K562 (cell line): ENCODE data around the gene DPCD. TPM values are rescaled to one million over a fixed set of nuclear protein-coding genes. Genes with fewer than 3 reads are reported as not detected.
A peak's percentile ranks its signal among the peaks of the same experiment; 100 is the strongest.

Experiments used
- ATF7 ChIP-seq: fragments of 450-650 bp; IDR thresholded peaks from 2 replicates; pipeline ENCODE4 v1.7.1; 2014; ENCODE audit warnings: mild to moderate bottlenecking, moderate library complexity
- CC2D1A ChIP-seq: fragments of 450-650 bp; IDR thresholded peaks from 2 replicates; pipeline ENCODE4 v1.6.1; 2017; ENCODE audit warnings: mild to moderate bottlenecking
- GATA2 ChIP-seq: sonication (generic); formaldehyde crosslinking; IDR thresholded peaks from 2 replicates; pipeline ENCODE4 v1.4.0; 2020; ENCODE audit warnings: mild to moderate bottlenecking, missing genetic modification reagents
- GTF2A2 ChIP-seq: IDR thresholded peaks from 2 replicates; pipeline ENCODE4 v1.6.1; 2016; ENCODE audit warnings: mild to moderate bottlenecking, missing genetic modification characterization, missing compliant biosample characterization
- JUND ChIP-seq, 2 experiments: IDR thresholded peaks; 2 replicates in 1 of 2; 3 replicates in 1 of 2; pipeline ENCODE4 v1.6.1; 2011; ENCODE audit warnings: borderline replicate concordance in 2 of 2, low read depth in 2 of 2, low read length in 2 of 2, improper control_type of control experiment in 1 of 2, missing biosample characterization in 1 of 2, missing genetic modification characterization in 1 of 2, missing genetic modification reagents in 1 of 2
- KDM4B ChIP-seq, 2 experiments: fragments of 450-650 bp in 1 of 2; sonication (generic) in 1 of 2; IDR thresholded peaks; 2 replicates each; pipeline ENCODE4 v1.6.1; 2016 to 2017; ENCODE audit warnings: borderline replicate concordance in 2 of 2, antibody characterized with exemption in 1 of 2, low read depth in 1 of 2, mild to moderate bottlenecking in 1 of 2
- KLF10 ChIP-seq: fragments of 250-450 bp; sonication (Bioruptor Pico); IDR thresholded peaks from 2 replicates; pipeline ENCODE4 v1.6.1; 2021; ENCODE audit warnings: matching md5 sums
- POLR2AphosphoS5 ChIP-seq: IDR thresholded peaks from 2 replicates; pipeline ENCODE4 v1.6.1; 2011; ENCODE audit warnings: mild to moderate bottlenecking, low read depth, low read length, moderate library complexity; ENCODE audit not compliant: control insufficient read depth, insufficient read depth
- POLR2G ChIP-seq: fragments of 200-400 bp; formaldehyde crosslinking; IDR thresholded peaks from 2 replicates; pipeline ENCODE4 v1.6.1; 2017; ENCODE audit warnings: low read depth, mild to moderate bottlenecking, antibody characterized with exemption, low read length, moderate library complexity
- RCOR1 ChIP-seq, 2 experiments: IDR thresholded peaks; 2 replicates each; pipeline ENCODE4 v1.6.1; 2012; ENCODE audit warnings: low read depth in 2 of 2, low read length in 2 of 2, borderline replicate concordance in 1 of 2, improper control_type of control experiment in 1 of 2
- SMAD3 ChIP-seq: fragments of 450-650 bp; formaldehyde crosslinking; conservative IDR thresholded peaks from 2 replicates; pipeline ENCODE4 v1.4.0; 2020; ENCODE audit warnings: mild to moderate bottlenecking
- polyA plus RNA-seq, 8 experiments: library from polyadenylated mRNA; depleted of rRNA in 4 of 8; stranded (reverse) in 5 of 8; unstranded in 3 of 8; fragments of >200 nt; fragmentation: Nextera tagmentation in 2 of 8; fragmentation: Illumina TruSeq in 1 of 8; extraction: Ambion mirVana in 2 of 8; extraction: Trizol in 1 of 8; gene quantifications; 2 replicates each; pipeline versions ENCODE4 v1.2.1 to v1.2.3, GENCODE V29; 2011 to 2014; ENCODE audit warnings: inconsistent platforms in 1 of 8, missing spikeins in 1 of 8
- total RNA-seq, 7 experiments: library from RNA; depleted of rRNA in 6 of 7; stranded (reverse); fragments of >200 nt in 6 of 7; fragmentation: Illumina TruSeq in 2 of 7; extraction: Trizol in 2 of 7; gene quantifications; 2 replicates each; pipeline versions ENCODE4 v1.2.1 to v1.2.3, GENCODE V29; 2011 to 2021; ENCODE audit warnings: low replicate concordance in 1 of 7
- TF ChIP-seq, protein P1 (sequence below), 2 experiments: fragments of 150-350 bp in 1 of 2; IDR thresholded peaks; 2 replicates each; pipeline ENCODE4 v1.6.1; 2012 to 2016; ENCODE audit warnings: low read depth in 2 of 2, low read length in 2 of 2, mild to moderate bottlenecking in 1 of 2, moderate library complexity in 1 of 2
- TF ChIP-seq, protein P2 (sequence below): sonication (generic); formaldehyde crosslinking; IDR thresholded peaks from 2 replicates; pipeline ENCODE4 v1.8.1; 2023; ENCODE audit warnings: mild to moderate bottlenecking, missing genetic modification reagents
- TF ChIP-seq, protein P3 (sequence below), 2 experiments: IDR thresholded peaks; 2 replicates each; pipeline ENCODE4 v1.6.1; 2012; ENCODE audit warnings: improper control_type of control experiment in 2 of 2, low read depth in 2 of 2, low read length in 2 of 2, borderline replicate concordance in 1 of 2

Gene DPCD
- total and polyA plus RNA-seq, 9 of the 15 experiments (the other 6 are each of a cell fraction or from before 2014, with no cell fraction given), result 12.1 to 45.2 (median 20.0) TPM

DNA sequence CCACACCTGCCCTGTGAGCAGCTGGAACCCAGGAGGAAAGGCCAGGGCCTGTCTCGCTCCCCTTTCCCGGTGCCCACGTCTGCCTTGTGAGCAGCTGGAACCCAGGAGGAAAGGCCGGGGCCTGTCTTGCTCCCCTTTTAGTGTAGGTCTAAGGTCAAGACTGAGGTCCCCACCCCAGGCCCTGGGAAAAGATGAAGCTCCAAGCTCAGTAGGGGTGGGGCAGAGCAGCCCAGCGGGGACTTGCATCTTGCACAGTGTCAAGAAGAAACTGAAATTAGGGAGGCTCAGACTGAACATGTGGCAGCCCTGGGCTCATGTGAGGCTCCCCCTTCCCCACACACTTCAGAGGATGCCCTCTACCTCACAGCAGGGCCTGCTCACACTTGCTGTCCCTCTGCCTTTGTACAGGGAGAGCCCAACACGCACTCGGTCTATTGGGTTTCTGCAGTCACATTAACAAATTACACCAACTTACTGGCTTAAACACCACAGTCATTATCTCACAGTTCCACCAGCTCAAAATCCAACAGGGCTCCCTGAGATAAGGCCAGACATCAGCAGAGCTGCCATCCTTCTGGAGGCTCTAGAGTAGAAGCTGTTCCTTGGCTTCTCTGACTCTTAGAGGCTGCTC is 12.4 kb upstream of the DPCD start (continued):
- TF ChIP-seq, protein P1, sequence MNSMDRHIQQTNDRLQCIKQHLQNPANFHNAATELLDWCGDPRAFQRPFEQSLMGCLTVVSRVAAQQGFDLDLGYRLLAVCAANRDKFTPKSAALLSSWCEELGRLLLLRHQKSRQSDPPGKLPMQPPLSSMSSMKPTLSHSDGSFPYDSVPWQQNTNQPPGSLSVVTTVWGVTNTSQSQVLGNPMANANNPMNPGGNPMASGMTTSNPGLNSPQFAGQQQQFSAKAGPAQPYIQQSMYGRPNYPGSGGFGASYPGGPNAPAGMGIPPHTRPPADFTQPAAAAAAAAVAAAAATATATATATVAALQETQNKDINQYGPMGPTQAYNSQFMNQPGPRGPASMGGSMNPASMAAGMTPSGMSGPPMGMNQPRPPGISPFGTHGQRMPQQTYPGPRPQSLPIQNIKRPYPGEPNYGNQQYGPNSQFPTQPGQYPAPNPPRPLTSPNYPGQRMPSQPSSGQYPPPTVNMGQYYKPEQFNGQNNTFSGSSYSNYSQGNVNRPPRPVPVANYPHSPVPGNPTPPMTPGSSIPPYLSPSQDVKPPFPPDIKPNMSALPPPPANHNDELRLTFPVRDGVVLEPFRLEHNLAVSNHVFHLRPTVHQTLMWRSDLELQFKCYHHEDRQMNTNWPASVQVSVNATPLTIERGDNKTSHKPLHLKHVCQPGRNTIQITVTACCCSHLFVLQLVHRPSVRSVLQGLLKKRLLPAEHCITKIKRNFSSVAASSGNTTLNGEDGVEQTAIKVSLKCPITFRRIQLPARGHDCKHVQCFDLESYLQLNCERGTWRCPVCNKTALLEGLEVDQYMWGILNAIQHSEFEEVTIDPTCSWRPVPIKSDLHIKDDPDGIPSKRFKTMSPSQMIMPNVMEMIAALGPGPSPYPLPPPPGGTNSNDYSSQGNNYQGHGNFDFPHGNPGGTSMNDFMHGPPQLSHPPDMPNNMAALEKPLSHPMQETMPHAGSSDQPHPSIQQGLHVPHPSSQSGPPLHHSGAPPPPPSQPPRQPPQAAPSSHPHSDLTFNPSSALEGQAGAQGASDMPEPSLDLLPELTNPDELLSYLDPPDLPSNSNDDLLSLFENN (IDR thresholded peaks at IDR 0.05; ENCODE audit: low read depth in 2 of 2, low read length in 2 of 2), result peak in 1 of 2 experiments; percentile 68; a peak in 2 of 4 replicates
- TF ChIP-seq CC2D1A (peak; percentile 85; the same call in 1 of the 2 replicates), POLR2AphosphoS5 (peak; percentile 95), RCOR1 (IDR thresholded peaks at IDR 0.05; ENCODE audit: borderline replicate concordance in 1 of 2, low read depth in 2 of 2, low read length in 2 of 2) (peak in 1 of 2 experiments; percentile 49; a peak in 1 of 4 replicates), POLR2G (no peak), JUND (IDR thresholded peaks at IDR 0.05; ENCODE audit: borderline replicate concordance, low read depth, low read length) (no peak; the same call in 1 of the 2 replicates), JUND (tag; IDR thresholded peaks at IDR 0.05; ENCODE audit: borderline replicate concordance, low read depth, low read length) (peak; percentile 17; the same call in 1 of the 3 replicates), GATA2 (CRISPR knock-in tag) (peak; percentile 92), KLF10 (CRISPR knock-in tag) (no peak), SMAD3 (no peak), GTF2A2 (tag) (no peak), KDM4B (IDR thresholded peaks at IDR 0.05; ENCODE audit: borderline replicate concordance in 2 of 2, low read depth in 1 of 2) (no peak), ATF7 (peak; percentile 21; the same call in 1 of the 2 replicates)
- TF ChIP-seq, protein P2, sequence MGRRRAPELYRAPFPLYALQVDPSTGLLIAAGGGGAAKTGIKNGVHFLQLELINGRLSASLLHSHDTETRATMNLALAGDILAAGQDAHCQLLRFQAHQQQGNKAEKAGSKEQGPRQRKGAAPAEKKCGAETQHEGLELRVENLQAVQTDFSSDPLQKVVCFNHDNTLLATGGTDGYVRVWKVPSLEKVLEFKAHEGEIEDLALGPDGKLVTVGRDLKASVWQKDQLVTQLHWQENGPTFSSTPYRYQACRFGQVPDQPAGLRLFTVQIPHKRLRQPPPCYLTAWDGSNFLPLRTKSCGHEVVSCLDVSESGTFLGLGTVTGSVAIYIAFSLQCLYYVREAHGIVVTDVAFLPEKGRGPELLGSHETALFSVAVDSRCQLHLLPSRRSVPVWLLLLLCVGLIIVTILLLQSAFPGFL (CRISPR knock-in tag), result no peak
- TF ChIP-seq, protein P3, sequence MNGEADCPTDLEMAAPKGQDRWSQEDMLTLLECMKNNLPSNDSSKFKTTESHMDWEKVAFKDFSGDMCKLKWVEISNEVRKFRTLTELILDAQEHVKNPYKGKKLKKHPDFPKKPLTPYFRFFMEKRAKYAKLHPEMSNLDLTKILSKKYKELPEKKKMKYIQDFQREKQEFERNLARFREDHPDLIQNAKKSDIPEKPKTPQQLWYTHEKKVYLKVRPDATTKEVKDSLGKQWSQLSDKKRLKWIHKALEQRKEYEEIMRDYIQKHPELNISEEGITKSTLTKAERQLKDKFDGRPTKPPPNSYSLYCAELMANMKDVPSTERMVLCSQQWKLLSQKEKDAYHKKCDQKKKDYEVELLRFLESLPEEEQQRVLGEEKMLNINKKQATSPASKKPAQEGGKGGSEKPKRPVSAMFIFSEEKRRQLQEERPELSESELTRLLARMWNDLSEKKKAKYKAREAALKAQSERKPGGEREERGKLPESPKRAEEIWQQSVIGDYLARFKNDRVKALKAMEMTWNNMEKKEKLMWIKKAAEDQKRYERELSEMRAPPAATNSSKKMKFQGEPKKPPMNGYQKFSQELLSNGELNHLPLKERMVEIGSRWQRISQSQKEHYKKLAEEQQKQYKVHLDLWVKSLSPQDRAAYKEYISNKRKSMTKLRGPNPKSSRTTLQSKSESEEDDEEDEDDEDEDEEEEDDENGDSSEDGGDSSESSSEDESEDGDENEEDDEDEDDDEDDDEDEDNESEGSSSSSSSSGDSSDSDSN (IDR thresholded peaks at IDR 0.05; ENCODE audit: borderline replicate concordance in 1 of 2, low read depth in 2 of 2, low read length in 2 of 2), result 0 out of 4 replicates have a peak, but pooled peaks of 1 of the 2 experiments have one; percentile 23
